WTC11 (cell line): ENCODE data around the gene DTWD2. TPM values are rescaled to one million over a fixed set of nuclear protein-coding genes. Genes with fewer than 3 reads are reported as not detected.

Experiments used
- ATAC-seq: fragments of 200-7000 bp; cut with Tn5 transposase; 2 replicates; pipeline ENCODE4 v1.10.0; 2021; ENCODE audit warnings: mild to moderate bottlenecking, moderate library complexity
- CTCF ChIA-PET: fragments of 300-600 bp; sonication (Branson Sonifier 250); formaldehyde crosslinking; loops from one replicate; lab custom pipeline; 2021; ENCODE audit warnings: antibody characterized with exemption; lab: Charles Lee
- POLR2A ChIA-PET: fragments of 350-600 bp; sonication (Branson Sonifier 250); formaldehyde crosslinking; loops from one replicate; lab custom pipeline; 2021; ENCODE audit warnings: antibody characterized with exemption; lab: Charles Lee
- DNase-seq: peaks from one replicate; pipeline ENCODE4 v3.0.0; 2021; ENCODE audit warnings: low spot score
- H3K27ac Mint-ChIP-seq: 2 replicates; pipeline ENCODE4 v1.8.0; 2021; ENCODE audit warnings: mixed read lengths
- H3K27me3 Mint-ChIP-seq: 2 replicates; pipeline ENCODE4 v1.8.0; 2021; ENCODE audit warnings: low read depth, mild to moderate bottlenecking, moderate library complexity, mixed read lengths
- H3K36me3 Mint-ChIP-seq: 2 replicates; pipeline ENCODE4 v1.8.0; 2021; ENCODE audit warnings: mixed read lengths
- H3K4me1 Mint-ChIP-seq: 2 replicates; pipeline ENCODE4 v1.8.0; 2022; ENCODE audit warnings: mixed read lengths
- H3K4me3 Mint-ChIP-seq: 2 replicates; pipeline ENCODE4 v1.8.0; 2021; ENCODE audit warnings: mild to moderate bottlenecking, moderate library complexity, mixed read lengths
- H3K9me3 Mint-ChIP-seq: 2 replicates; pipeline ENCODE4 v1.8.0; 2021; ENCODE audit warnings: mixed read lengths
- CREM ChIP-seq: sonication (generic); formaldehyde crosslinking; IDR thresholded peaks from 2 replicates; pipeline ENCODE4 v1.8.1; 2022; ENCODE audit warnings: mild to moderate bottlenecking, missing genetic modification reagents, moderate library complexity
- E2F4 ChIP-seq: sonication (generic); formaldehyde crosslinking; IDR thresholded peaks from 2 replicates; pipeline ENCODE4 v1.8.1; 2022; ENCODE audit warnings: low read depth, mild to moderate bottlenecking, moderate library complexity, missing genetic modification reagents, borderline replicate concordance
- ETV6 ChIP-seq: sonication (generic); formaldehyde crosslinking; IDR thresholded peaks from 2 replicates; pipeline ENCODE4 v1.8.1; 2022; ENCODE audit warnings: mild to moderate bottlenecking, missing genetic modification reagents
- GTF2I ChIP-seq: fragments of 250-450 bp; sonication (Bioruptor Pico); conservative IDR thresholded peaks from 2 replicates; pipeline ENCODE4 v1.4.0; 2021; ENCODE audit warnings: mild to moderate bottlenecking
- HMGA2 ChIP-seq: fragments of 250-450 bp; sonication (Bioruptor Pico); IDR thresholded peaks from 2 replicates; pipeline ENCODE4 v1.4.0; 2021; ENCODE audit warnings: mild to moderate bottlenecking, moderate library complexity
- PRDM15 ChIP-seq: sonication (generic); formaldehyde crosslinking; IDR thresholded peaks from 2 replicates; pipeline ENCODE4 v1.8.0; 2022; ENCODE audit warnings: missing genetic modification reagents
- PRRX2 ChIP-seq: fragments of 250-450 bp; sonication (Bioruptor Pico); IDR thresholded peaks from 2 replicates; pipeline ENCODE4 v1.8.0; 2021; ENCODE audit warnings: mild to moderate bottlenecking
- SOX15 ChIP-seq: fragments of 250-450 bp; sonication (Bioruptor Pico); IDR thresholded peaks from 2 replicates; pipeline ENCODE4 v1.9.0; 2021; ENCODE audit warnings: mild to moderate bottlenecking
- TEAD1 ChIP-seq: sonication (generic); formaldehyde crosslinking; IDR thresholded peaks from 2 replicates; pipeline ENCODE4 v1.8.0; 2022; ENCODE audit warnings: mild to moderate bottlenecking, missing genetic modification reagents
- ZNF121 ChIP-seq: sonication (generic); formaldehyde crosslinking; IDR thresholded peaks from 2 replicates; pipeline ENCODE4 v1.8.0; 2023; ENCODE audit warnings: missing genetic modification reagents
- ZNF281 ChIP-seq: sonication (generic); formaldehyde crosslinking; IDR thresholded peaks from 2 replicates; pipeline ENCODE4 v1.8.0; 2023; ENCODE audit warnings: mild to moderate bottlenecking, missing genetic modification reagents
- ZSCAN18 ChIP-seq: fragments of 250-450 bp; sonication (Bioruptor Pico); IDR thresholded peaks from 2 replicates; pipeline ENCODE4 v2.1.2; 2022; ENCODE audit warnings: mild to moderate bottlenecking, moderate library complexity
- total RNA-seq: library from RNA; stranded (reverse); gene quantifications from 3 replicates; pipeline ENCODE4 v1.2.3, GENCODE V29; 2021
- TF ChIP-seq, protein P1 (sequence below): sonication (generic); formaldehyde crosslinking; conservative IDR thresholded peaks from 2 replicates; pipeline ENCODE4 v1.8.1; 2023; ENCODE audit warnings: mild to moderate bottlenecking, low read depth, missing genetic modification reagents, moderate library complexity
- TF ChIP-seq, protein P2 (sequence below): sonication (generic); formaldehyde crosslinking; IDR thresholded peaks from 2 replicates; pipeline ENCODE4 v1.8.1; 2023; ENCODE audit warnings: mild to moderate bottlenecking, missing genetic modification reagents, borderline replicate concordance

Gene DTWD2
- total RNA-seq, 1 experiment from 2014 or later = 13.1 TPM

- POLR2A ChIA-PET = interaction anchor here (0.7 kb wide), 1 partner anchor 33 kb away, joined by 4 read pairs; no protein-coding TSS in a partner anchor
Measured at GRCh38 chr5:119021149-119021732, 32.9 kb upstream of the DTWD2 start.

DNA sequence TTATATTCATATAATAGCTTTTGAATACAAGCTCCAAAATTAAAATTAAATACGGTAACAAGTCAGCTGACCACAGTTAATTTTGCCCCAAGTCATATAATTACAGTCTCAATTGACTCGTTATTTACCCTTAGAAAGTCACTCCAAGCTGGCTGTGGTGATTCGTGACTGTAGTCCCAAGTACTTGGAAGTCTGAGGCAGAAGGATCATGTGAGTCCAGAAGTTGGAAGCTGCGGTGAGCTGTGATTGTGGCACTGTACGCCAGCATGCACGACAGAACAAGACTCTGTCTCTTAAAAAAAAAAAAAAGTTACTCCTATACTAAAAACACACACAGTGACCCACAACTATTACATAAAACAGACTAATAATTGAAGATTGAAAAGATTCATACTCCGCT lies 31.6 kb upstream of the DTWD2 start:
- H3K36me3 Mint-ChIP-seq = no peaks in the 10 kb centered on the region
- ChIA-PET CTCF (interaction anchor here (0.6 kb wide), 1 partner anchor 311 kb away, joined by 3 read pairs; no protein-coding TSS in a partner anchor), POLR2A (no interaction called here)
- no peak for ATAC-seq
- no peak overlapping the region for H3K4me3 Mint-ChIP-seq
- H3K27ac Mint-ChIP-seq = no peak overlapping the region
- peaks cover 3% of the 10 kb centered on the region; the same call in 1 of the 2 replicates for H3K4me1 Mint-ChIP-seq
- peaks cover 6% of the 10 kb centered on the region for H3K9me3 Mint-ChIP-seq
- DNase-seq = no peak
- no peaks in the 10 kb centered on the region for H3K27me3 Mint-ChIP-seq
- no peak for TF ChIP-seq TEAD1 (CRISPR knock-in tag)
- TF ChIP-seq PRRX2 = no peak
- TF ChIP-seq, protein P1, sequence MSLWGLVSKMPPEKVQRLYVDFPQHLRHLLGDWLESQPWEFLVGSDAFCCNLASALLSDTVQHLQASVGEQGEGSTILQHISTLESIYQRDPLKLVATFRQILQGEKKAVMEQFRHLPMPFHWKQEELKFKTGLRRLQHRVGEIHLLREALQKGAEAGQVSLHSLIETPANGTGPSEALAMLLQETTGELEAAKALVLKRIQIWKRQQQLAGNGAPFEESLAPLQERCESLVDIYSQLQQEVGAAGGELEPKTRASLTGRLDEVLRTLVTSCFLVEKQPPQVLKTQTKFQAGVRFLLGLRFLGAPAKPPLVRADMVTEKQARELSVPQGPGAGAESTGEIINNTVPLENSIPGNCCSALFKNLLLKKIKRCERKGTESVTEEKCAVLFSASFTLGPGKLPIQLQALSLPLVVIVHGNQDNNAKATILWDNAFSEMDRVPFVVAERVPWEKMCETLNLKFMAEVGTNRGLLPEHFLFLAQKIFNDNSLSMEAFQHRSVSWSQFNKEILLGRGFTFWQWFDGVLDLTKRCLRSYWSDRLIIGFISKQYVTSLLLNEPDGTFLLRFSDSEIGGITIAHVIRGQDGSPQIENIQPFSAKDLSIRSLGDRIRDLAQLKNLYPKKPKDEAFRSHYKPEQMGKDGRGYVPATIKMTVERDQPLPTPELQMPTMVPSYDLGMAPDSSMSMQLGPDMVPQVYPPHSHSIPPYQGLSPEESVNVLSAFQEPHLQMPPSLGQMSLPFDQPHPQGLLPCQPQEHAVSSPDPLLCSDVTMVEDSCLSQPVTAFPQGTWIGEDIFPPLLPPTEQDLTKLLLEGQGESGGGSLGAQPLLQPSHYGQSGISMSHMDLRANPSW (CRISPR knock-in tag) = no peak
- no peak for TF ChIP-seq E2F4 (CRISPR knock-in tag)
- no peak for TF ChIP-seq PRDM15 (CRISPR knock-in tag)
- no peak for TF ChIP-seq GTF2I (CRISPR knock-in tag)

More at GRCh38 chr5:119021149-119021732, 32.9 kb upstream of the DTWD2 start:
- Mint-ChIP-seq H3K4me3 (no peak overlapping the region), H3K4me1 (peaks cover 3% of the 10 kb centered on the region; the same call in 1 of the 2 replicates), H3K27ac (no peak overlapping the region), H3K36me3 (peaks cover 4% of the 10 kb centered on the region), H3K9me3 (peaks cover 15% of the 10 kb centered on the region), H3K27me3 (no peaks in the 10 kb centered on the region)
- ATAC-seq = no peak
- DNase-seq = no peak
- CTCF ChIA-PET = interaction anchor here (0.6 to 1.7 kb wide), 21 partner anchors 8 to 392 kb away, joined by 3 to 15 read pairs (median 4); partner anchors contain the start of genes DMXL1 and DTWD2
- TF ChIP-seq, protein P2, sequence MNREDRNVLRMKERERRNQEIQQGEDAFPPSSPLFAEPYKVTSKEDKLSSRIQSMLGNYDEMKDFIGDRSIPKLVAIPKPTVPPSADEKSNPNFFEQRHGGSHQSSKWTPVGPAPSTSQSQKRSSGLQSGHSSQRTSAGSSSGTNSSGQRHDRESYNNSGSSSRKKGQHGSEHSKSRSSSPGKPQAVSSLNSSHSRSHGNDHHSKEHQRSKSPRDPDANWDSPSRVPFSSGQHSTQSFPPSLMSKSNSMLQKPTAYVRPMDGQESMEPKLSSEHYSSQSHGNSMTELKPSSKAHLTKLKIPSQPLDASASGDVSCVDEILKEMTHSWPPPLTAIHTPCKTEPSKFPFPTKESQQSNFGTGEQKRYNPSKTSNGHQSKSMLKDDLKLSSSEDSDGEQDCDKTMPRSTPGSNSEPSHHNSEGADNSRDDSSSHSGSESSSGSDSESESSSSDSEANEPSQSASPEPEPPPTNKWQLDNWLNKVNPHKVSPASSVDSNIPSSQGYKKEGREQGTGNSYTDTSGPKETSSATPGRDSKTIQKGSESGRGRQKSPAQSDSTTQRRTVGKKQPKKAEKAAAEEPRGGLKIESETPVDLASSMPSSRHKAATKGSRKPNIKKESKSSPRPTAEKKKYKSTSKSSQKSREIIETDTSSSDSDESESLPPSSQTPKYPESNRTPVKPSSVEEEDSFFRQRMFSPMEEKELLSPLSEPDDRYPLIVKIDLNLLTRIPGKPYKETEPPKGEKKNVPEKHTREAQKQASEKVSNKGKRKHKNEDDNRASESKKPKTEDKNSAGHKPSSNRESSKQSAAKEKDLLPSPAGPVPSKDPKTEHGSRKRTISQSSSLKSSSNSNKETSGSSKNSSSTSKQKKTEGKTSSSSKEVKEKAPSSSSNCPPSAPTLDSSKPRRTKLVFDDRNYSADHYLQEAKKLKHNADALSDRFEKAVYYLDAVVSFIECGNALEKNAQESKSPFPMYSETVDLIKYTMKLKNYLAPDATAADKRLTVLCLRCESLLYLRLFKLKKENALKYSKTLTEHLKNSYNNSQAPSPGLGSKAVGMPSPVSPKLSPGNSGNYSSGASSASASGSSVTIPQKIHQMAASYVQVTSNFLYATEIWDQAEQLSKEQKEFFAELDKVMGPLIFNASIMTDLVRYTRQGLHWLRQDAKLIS = no peak
- no peak for TF ChIP-seq ZNF121 (CRISPR knock-in tag)
- TF ChIP-seq SOX15 = no peak
- no peak for TF ChIP-seq CREM (CRISPR knock-in tag)
- TF ChIP-seq ETV6 (CRISPR knock-in tag) = no peak
- TF ChIP-seq ZNF281 (CRISPR knock-in tag) = no peak
- no peak for TF ChIP-seq HMGA2
- no peak for TF ChIP-seq ZSCAN18
